Activated CD4-positive, alpha-beta T cell treated with anti-CD3 and anti-CD28 coated beads, Interleukin-2, amount 10 ng/mL, durations not matched to agents 24 days and 14 days (primary cell): ENCODE data around the gene CHST14. TPM values are rescaled to one million over a fixed set of nuclear protein-coding genes. Genes with fewer than 3 reads are reported as not detected.

Experiments used
- DNase-seq: peaks from one replicate; pipeline ENCODE4 v3.0.0; 2022
- H3K27ac Mint-ChIP-seq: one replicate; pipeline ENCODE4 v1.8.0; 2022; ENCODE audit warnings: mild to moderate bottlenecking, mixed read lengths
- H3K27me3 Mint-ChIP-seq: one replicate; pipeline ENCODE4 v1.8.0; 2022; ENCODE audit warnings: mixed read lengths
- H3K36me3 Mint-ChIP-seq: one replicate; pipeline ENCODE4 v1.8.0; 2022; ENCODE audit warnings: low read depth, mild to moderate bottlenecking, mixed read lengths
- H3K4me1 Mint-ChIP-seq: one replicate; pipeline ENCODE4 v1.8.0; 2021; ENCODE audit warnings: mixed read lengths
- H3K4me3 Mint-ChIP-seq: one replicate; pipeline ENCODE4 v1.8.0; 2022; ENCODE audit warnings: mild to moderate bottlenecking, moderate library complexity, mixed read lengths
- H3K9me3 Mint-ChIP-seq: one replicate; pipeline ENCODE4 v1.8.0; 2021; ENCODE audit warnings: mixed read lengths
- intact Hi-C: fragments of 100-400 bp; cut with micrococcal nuclease; formaldehyde crosslinking; loops from one replicate; pipeline ENCODE4 v1.15.1; 2023
- total RNA-seq: library from RNA; stranded (reverse); gene quantifications from 2 replicates; pipeline ENCODE4 v1.2.3, GENCODE V29; 2022

Gene CHST14
- total RNA-seq, 1 donor from 2014 or later, result 9.7 TPM

DNA sequence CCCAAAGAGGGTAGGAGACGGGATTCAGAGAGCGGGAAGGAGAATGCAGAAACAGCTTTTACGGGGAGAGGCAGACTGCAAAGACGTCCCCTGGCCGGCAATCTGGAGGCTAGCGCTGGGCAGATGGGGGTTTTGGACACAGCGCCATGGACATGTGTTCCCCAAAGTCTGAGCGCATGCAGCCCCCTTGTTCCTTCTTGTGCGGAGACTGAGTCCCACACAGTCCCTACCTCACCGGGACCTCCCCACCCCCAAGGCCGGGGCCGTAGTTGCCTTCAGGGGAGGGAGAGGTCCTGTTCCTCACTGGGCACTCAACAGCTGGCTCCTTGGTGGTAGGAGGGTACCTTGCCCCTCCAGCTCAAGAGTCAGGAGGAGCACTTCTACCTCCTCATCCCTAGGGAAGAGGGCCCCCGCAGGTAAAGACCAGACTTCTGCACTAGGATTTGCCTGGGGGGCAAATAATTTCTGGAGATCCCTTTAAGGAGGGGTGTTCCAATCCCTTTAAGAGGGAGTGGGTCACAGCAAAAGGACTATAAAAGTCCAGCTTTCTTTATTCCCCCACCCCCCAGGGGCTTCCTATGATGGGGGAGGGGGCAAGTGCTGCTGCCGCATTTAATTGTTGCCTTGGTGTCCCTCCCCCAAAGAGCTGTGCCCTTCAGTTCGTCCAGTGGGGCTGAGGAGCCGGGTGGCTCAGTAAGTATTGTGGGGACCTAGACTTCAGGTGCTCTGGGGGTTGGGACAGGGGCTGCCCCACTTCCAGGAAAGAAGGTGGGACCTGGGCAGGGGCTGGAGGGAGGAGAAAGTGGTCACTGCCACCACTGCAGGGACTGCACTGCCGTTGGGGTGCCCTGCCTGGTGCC is 33.7 kb upstream of the CHST14 start:
- intact Hi-C loops, result no loop called here
- H3K27ac Mint-ChIP-seq, result no peak overlapping the region
- peaks cover 4% of the 10 kb centered on the region for H3K36me3 Mint-ChIP-seq
- H3K9me3 Mint-ChIP-seq, result no peaks in the 10 kb centered on the region
- peak overlapping the region; percentile 57 for H3K4me3 Mint-ChIP-seq
- peaks cover 21% of the 10 kb centered on the region for H3K4me1 Mint-ChIP-seq
- DNase-seq, result peak; percentile 58
- H3K27me3 Mint-ChIP-seq, result peaks cover 64% of the 10 kb centered on the region

- peak; percentile 61 for DNase-seq
- Mint-ChIP-seq H3K36me3 (peaks cover 8% of the 10 kb centered on the region), H3K9me3 (no peaks in the 10 kb centered on the region), H3K27ac (no peak overlapping the region), H3K4me3 (no peak overlapping the region), H3K27me3 (peaks cover 66% of the 10 kb centered on the region), H3K4me1 (peaks cover 28% of the 10 kb centered on the region)
- intact Hi-C loops, result no loop called here
Measured at GRCh38 chr15:40437752-40438687, 32.8 kb upstream of the CHST14 start.

- no peak for DNase-seq
- H3K27ac Mint-ChIP-seq, result no peak overlapping the region
- peaks cover 70% of the 10 kb centered on the region for H3K27me3 Mint-ChIP-seq
- H3K4me1 Mint-ChIP-seq, result peaks cover 35% of the 10 kb centered on the region
- peaks cover 14% of the 10 kb centered on the region for H3K36me3 Mint-ChIP-seq
- no peak overlapping the region for H3K4me3 Mint-ChIP-seq
- H3K9me3 Mint-ChIP-seq, result no peaks in the 10 kb centered on the region
- intact Hi-C loops, result no loop called here
Measured at GRCh38 chr15:40438712-40439111, 32.1 kb upstream of the CHST14 start.

- peaks cover 69% of the 10 kb centered on the region for H3K27me3 Mint-ChIP-seq
Measured at GRCh38 chr15:40439461-40439959, 31.3 kb upstream of the CHST14 start.

DNA sequence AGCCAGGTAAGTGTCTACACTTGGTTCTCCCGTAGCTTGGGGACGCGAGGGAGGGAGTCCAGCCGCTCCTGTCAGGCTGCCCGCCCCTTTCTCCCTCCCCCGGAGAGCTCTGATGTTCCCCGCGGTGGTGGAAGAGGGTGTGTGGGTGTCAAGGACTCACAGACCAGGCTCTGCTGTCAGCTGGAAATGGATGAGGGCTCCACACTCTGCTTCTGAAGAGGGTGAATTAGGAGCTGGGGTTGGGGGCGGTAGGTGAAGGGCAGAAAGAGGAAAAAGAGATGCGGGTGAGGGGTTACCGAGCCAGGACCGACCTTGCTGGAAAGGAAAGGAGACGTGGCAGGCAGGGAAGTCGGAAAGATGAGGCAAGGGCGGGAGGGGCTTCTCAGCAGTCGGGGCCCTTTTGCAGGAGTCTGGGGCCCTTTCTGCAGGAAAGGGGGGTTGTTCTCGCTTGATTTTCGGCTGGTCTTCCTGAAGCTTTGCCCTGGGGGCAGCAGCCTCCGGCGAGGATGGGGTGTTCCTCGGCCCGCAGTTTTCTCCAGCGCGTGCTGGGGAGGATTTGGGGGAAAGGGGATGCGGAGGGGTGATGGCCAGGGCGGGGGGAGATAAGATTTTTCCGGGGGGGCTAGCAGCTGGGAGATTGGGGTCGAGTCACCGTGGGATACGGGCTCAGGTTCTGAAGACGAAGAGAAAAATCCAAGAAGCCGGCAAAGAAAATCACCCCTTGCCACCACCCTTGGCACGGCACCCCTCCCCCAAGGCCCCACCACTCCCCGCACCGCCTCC is 30.6 kb upstream of the CHST14 start:
- Mint-ChIP-seq H3K36me3 (peaks cover 17% of the 10 kb centered on the region), H3K27me3 (peaks cover 63% of the 10 kb centered on the region), H3K4me3 (peak overlapping the region; percentile 97), H3K27ac (peak overlapping the region; percentile 87), H3K9me3 (no peaks in the 10 kb centered on the region), H3K4me1 (peaks cover 45% of the 10 kb centered on the region)
- intact Hi-C loops, result loop anchor here (5.0 kb wide), 2 partner anchors 33 to 127 kb away; partner anchors contain the start of genes CCDC32, IVD and RPUSD2
- DNase-seq, result peak; percentile 81

More at GRCh38 chr15:40439461-40439959, 31.3 kb upstream of the CHST14 start:
- peaks cover 42% of the 10 kb centered on the region for H3K4me1 Mint-ChIP-seq
- intact Hi-C loops, result no loop called here
- H3K4me3 Mint-ChIP-seq, result peak overlapping the region; percentile 97
- H3K27ac Mint-ChIP-seq, result peak overlapping the region; percentile 87
- H3K36me3 Mint-ChIP-seq, result peaks cover 17% of the 10 kb centered on the region
- no peaks in the 10 kb centered on the region for H3K9me3 Mint-ChIP-seq
- DNase-seq, result peak; percentile 67

DNA sequence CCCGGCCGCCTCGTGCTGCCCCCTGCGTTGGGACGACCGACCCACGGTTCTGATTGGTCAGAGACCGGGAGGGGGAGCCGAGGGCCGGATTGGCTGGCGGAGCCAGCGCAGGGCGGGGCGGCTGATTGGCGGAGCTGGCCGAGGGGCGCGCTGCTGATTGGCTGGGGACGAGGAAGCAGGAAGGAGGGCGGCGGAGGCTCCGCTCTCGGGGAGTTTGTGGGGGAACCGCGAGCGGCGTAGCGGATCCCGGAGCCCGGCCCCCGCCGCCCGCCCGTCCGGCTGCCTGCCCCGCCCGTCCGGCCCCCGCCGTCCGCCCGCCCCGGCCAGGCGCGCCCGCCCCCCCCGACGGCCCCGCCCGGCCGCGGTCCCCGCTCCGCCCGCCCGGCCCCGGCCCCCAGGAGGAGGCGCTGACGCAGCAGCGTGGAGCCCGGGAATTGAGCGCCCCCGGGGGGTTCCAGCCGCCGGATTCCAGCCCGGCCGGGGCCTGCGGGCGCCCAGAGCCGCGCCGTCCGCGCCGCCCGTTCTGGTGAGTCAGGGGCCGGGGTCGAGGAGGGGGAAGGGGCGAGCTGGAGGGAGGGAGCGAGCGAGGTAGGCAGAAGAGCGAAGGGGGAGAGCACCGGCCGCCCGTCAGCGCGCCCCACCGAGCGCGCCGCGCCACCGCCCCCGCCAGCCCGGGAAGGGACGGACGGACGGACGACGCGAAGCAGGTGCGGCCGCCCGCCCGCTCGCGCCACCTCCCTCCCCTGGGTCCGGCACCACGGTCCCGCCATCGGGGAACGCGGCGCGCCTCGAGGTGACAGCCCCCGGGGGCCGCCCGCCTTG is 29.8 kb upstream of the CHST14 start, which contains the start of gene BAHD1:
BAHD1 (plus strand) TSS at position 211 of the 822 bp plus-strand sequence. CDS start 17,512 bp downstream, outside the sequence.
- H3K4me3 Mint-ChIP-seq, result peak within 1 kb of the TSS; percentile 97
- H3K36me3 Mint-ChIP-seq, result peaks cover 19% of the 10 kb centered on the region
- peaks cover 56% of the 10 kb centered on the region for H3K27me3 Mint-ChIP-seq
- DNase-seq, result peak; percentile 99
- intact Hi-C loops, result loop anchor here (5.0 kb wide), 2 partner anchors 34 to 126 kb away; partner anchors contain the start of genes CCDC32, IVD and RPUSD2
- no peaks in the 10 kb centered on the region for H3K9me3 Mint-ChIP-seq
- peak within 1 kb of the TSS; percentile 87 for H3K27ac Mint-ChIP-seq
- peaks cover 42% of the 10 kb centered on the region for H3K4me1 Mint-ChIP-seq

DNA sequence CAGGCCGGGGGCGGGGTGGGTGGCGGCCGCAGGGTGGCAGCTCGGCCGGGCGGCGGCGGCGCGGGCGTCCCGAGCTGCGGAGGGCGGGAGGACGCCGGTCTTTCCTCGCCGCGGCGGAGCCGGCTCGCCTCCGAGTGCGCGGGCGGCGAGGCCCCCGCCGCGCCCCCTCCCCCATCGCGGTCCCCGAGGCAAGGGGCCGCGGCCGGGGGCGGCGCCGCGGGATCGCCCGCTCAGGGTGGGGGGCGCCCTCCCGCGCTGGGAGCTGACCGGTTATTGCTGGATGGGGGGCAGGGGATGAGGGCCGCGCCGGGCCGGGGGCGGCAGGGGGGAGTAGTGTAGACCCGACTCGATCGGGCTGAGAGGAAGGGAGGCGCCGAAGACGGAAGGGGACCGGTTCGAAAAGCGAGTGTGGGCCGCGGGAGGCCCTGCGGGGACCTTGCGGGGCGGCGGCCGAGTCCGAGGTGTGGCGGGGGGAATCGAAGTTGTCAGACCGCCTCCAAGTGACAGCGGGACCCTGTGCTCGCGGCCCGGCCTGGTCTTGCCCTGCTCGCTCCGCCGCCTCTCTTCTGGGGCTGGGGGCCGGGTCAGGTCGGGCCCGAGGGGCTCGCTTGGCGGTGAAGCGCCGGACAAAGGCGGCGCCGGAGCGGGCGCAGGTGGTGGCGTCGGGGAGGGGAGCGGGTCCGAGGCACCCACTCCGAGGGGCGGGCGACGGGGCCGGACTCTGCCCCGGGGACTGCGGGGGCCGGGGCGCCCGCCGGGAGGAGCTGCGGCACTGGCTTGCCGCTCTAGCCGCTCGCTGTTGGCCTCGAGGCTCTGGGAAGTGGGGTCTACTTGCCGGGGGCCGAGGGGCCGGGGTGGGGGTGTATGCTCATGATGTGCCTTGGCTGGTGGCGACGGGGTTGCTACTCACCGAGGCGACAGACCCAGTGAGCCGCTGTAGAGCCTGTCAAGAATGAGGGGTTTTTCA is 28.9 kb upstream of the CHST14 start:
- peaks cover 50% of the 10 kb centered on the region for H3K27me3 Mint-ChIP-seq
- peaks cover 19% of the 10 kb centered on the region for H3K36me3 Mint-ChIP-seq
- intact Hi-C loops, result loop anchor here (2.0 to 5.0 kb wide), 3 partner anchors 35 to 125 kb away; partner anchors contain the start of genes CCDC32, IVD and RPUSD2
- no peaks in the 10 kb centered on the region for H3K9me3 Mint-ChIP-seq
- peak overlapping the region; percentile 89 for H3K4me3 Mint-ChIP-seq
- peaks cover 39% of the 10 kb centered on the region for H3K4me1 Mint-ChIP-seq
- peak overlapping the region; percentile 76 for H3K27ac Mint-ChIP-seq
- DNase-seq, result peak; percentile 76

- Mint-ChIP-seq H3K4me3 (peak overlapping the region; percentile 82), H3K27ac (no peak overlapping the region), H3K27me3 (peaks cover 36% of the 10 kb centered on the region), H3K9me3 (no peaks in the 10 kb centered on the region), H3K4me1 (peaks cover 38% of the 10 kb centered on the region), H3K36me3 (peaks cover 19% of the 10 kb centered on the region)
- DNase-seq, result no peak
- intact Hi-C loops, result loop anchor here (1.0 to 5.0 kb wide), 4 partner anchors 27 to 124 kb away; partner anchors contain the start of genes CCDC32, CHST14, IVD and RPUSD2
Measured at GRCh38 chr15:40443255-40443654, 27.5 kb upstream of the CHST14 start.

- H3K9me3 Mint-ChIP-seq, result no peaks in the 10 kb centered on the region
- H3K27me3 Mint-ChIP-seq, result peaks cover 30% of the 10 kb centered on the region
- no peak overlapping the region for H3K27ac Mint-ChIP-seq
- H3K36me3 Mint-ChIP-seq, result peaks cover 19% of the 10 kb centered on the region
- peaks cover 35% of the 10 kb centered on the region for H3K4me1 Mint-ChIP-seq
- intact Hi-C loops, result loop anchor here (1.0 to 5.0 kb wide), 4 partner anchors 26 to 123 kb away; partner anchors contain the start of genes CCDC32, CHST14, IVD and RPUSD2
- DNase-seq, result no peak
- peak overlapping the region; percentile 47 for H3K4me3 Mint-ChIP-seq
Measured at GRCh38 chr15:40443846-40444245, 26.9 kb upstream of the CHST14 start.

GRCh38 chr15:40444736-40445135 is 26.0 kb upstream of the CHST14 start:
- Mint-ChIP-seq H3K9me3 (no peaks in the 10 kb centered on the region), H3K4me3 (no peak overlapping the region), H3K27me3 (peaks cover 22% of the 10 kb centered on the region), H3K27ac (no peak overlapping the region), H3K36me3 (peaks cover 22% of the 10 kb centered on the region), H3K4me1 (peaks cover 35% of the 10 kb centered on the region)
- intact Hi-C loops, result loop anchor here (5.0 kb wide), 2 partner anchors 37 to 123 kb away; partner anchors contain the start of genes CCDC32, IVD and RPUSD2
- DNase-seq, result no peak

DNA sequence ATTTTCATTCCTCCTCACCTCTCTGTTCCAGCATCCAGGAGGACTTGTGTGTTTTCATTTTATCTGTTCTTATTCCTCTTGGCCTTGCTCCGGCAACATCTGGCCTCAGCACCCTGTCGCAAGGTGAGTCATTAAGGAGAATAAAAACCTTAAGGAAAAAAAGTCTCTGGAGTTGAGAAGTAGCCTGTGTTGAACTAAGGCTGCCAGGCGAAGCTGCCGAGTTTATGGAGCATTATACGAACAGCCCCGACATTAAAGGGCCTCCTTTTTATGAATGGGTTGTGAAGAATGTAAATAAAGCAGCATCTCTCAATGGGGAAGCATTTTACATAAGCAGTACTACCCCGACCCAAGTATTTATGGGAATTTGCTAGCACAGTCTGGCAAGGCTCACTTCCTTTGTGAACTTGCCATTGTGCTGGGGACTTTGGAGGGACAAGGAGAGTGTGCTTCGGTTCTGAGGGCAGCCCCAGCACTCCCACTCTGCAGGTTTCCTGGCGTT is 25.3 kb upstream of the CHST14 start:
- Mint-ChIP-seq H3K36me3 (peaks cover 19% of the 10 kb centered on the region), H3K4me3 (no peak overlapping the region), H3K4me1 (peaks cover 36% of the 10 kb centered on the region), H3K27me3 (peaks cover 18% of the 10 kb centered on the region), H3K9me3 (no peaks in the 10 kb centered on the region), H3K27ac (no peak overlapping the region)
- intact Hi-C loops, result no loop called here
- DNase-seq, result no peak
